HepG2 (cell line): Measurements from ENCODE around the gene PEX14. TPM values are rescaled to one million over a fixed set of nuclear protein-coding genes. Genes with fewer than 3 reads are reported as not detected.
"Not testable (repeated sequence)": the region's sequence is repeated elsewhere in the genome, so short reads cannot be mapped to it uniquely, and the experiment has no call there.

Experiments used
- ATAC-seq: fragments of 200-7000 bp; cut with Tn5 transposase; 3 replicates; pipeline ENCODE4 v1.9.1; 2020; ENCODE audit warnings: mild to moderate bottlenecking, moderate library complexity
- BruUV-seq: library from RNA; stranded (reverse); fragments of 400-500 nt; replicated peaks from 2 replicates; lab custom pipeline; 2021; lab: Mats Ljungman, UMichigan
- CTCF ChIA-PET: fragments of 300-600 bp; formaldehyde crosslinking; extraction: SDS; loops from one replicate; lab custom pipeline; 2021; ENCODE audit warnings: low total read pairs, inconsistent platforms, low intra/inter-chr PET ratio; lab: Yijun Ruan, JAX
- POLR2A ChIA-PET: fragments of 350-600 bp; sonication (Branson Sonifier 250); formaldehyde crosslinking; loops from one replicate; lab custom pipeline; 2020; ENCODE audit warnings: antibody characterized with exemption, inconsistent platforms; lab: Yijun Ruan, JAX
- DNase-seq: peaks from one replicate; pipeline ENCODE4 v3.0.0-alpha.2; 2015; ENCODE audit warnings: low spot score
- FAIRE-seq: peaks from 3 replicates; lab custom pipeline; 2011; peaks lifted over from hg19 to GRCh38; lab: Jason Lieb, UNC
- H2AFZ ChIP-seq: one replicate; pipeline ENCODE4 v1.6.1; 2011; ENCODE audit warnings: low read length, inconsistent platforms
- H3K27ac ChIP-seq: fragments of 300-600 bp; 3 replicates; pipeline ENCODE4 v1.8.0; 2011; ENCODE audit warnings: mixed run types, mild to moderate bottlenecking, mixed read lengths, low read length, inconsistent platforms; ENCODE audit not compliant: insufficient read depth; ENCODE audit errors: extremely low read length
- H3K27me3 ChIP-seq, 2 experiments: fragments of 200-600 bp in 1 of 2; 2 replicates in 1 of 2; 3 replicates in 1 of 2; pipeline versions ENCODE4 v1.6.0 to v1.8.0; 2011; ENCODE audit warnings: low read length in 2 of 2, mild to moderate bottlenecking in 2 of 2, moderate library complexity in 2 of 2, inconsistent platforms in 1 of 2; ENCODE audit not compliant: insufficient read depth in 2 of 2, control insufficient read depth in 1 of 2
- H3K36me3 ChIP-seq, 2 experiments: fragments of 200-600 bp in 1 of 2; replicated peaks in 1 of 2; 2 replicates in 1 of 2; 3 replicates in 1 of 2; pipeline versions ENCODE4 v1.5.1 to v1.8.0; 2011; ENCODE audit warnings: low read length in 2 of 2, inconsistent platforms in 1 of 2; ENCODE audit not compliant: insufficient read depth in 2 of 2, control insufficient read depth in 1 of 2
- H3K4me1 ChIP-seq: 2 replicates; pipeline ENCODE4 v1.5.1; 2012; ENCODE audit warnings: low read length, inconsistent platforms; ENCODE audit not compliant: insufficient read depth
- H3K4me2 ChIP-seq: 2 replicates; pipeline ENCODE4 v1.6.0; 2011; ENCODE audit warnings: low read depth, low read length, inconsistent platforms
- H3K4me3 ChIP-seq, 3 experiments: fragments of 200-600 bp in 1 of 3; sonication (generic), shearing (Covaris generic) in 1 of 3; replicated peaks in 1 of 3; 2 replicates each; pipeline ENCODE4 v1.5.1; 2011 to 2016; ENCODE audit warnings: low read length in 3 of 3, inconsistent platforms in 2 of 3, low read depth in 2 of 3, mild to moderate bottlenecking in 2 of 3, control low read depth in 1 of 3, mixed read lengths in 1 of 3; ENCODE audit not compliant: insufficient read depth in 1 of 3
- H3K79me2 ChIP-seq: one replicate; pipeline ENCODE4 v1.6.1; 2011; ENCODE audit warnings: low read length, inconsistent platforms; ENCODE audit not compliant: insufficient read depth
- H3K9ac ChIP-seq: 2 replicates; pipeline ENCODE4 v1.6.0; 2011; ENCODE audit warnings: mild to moderate bottlenecking, low read depth, low read length, inconsistent platforms; ENCODE audit not compliant: insufficient read depth
- H3K9me3 ChIP-seq: 2 replicates; pipeline ENCODE4 v1.5.1; 2012; ENCODE audit warnings: mild to moderate bottlenecking, low read length
- H4K20me1 ChIP-seq: 2 replicates; pipeline ENCODE4 v1.6.0; 2011; ENCODE audit warnings: inconsistent platforms, mild to moderate bottlenecking, low read length, moderate library complexity; ENCODE audit not compliant: insufficient read depth
- NFKB2 ChIP-seq: sonication (generic); formaldehyde crosslinking; IDR thresholded peaks from 2 replicates; pipeline ENCODE4 v1.4.0; 2020; ENCODE audit warnings: missing genetic modification reagents, borderline replicate concordance
- SNAPC4 ChIP-seq: sonication (generic); formaldehyde crosslinking; IDR thresholded peaks from 2 replicates; pipeline ENCODE4 v1.4.0; 2020; ENCODE audit warnings: mild to moderate bottlenecking, missing genetic modification reagents
- ZMYM4 ChIP-seq: sonication (generic); formaldehyde crosslinking; IDR thresholded peaks from 2 replicates; pipeline ENCODE4 v1.8.1; 2023; ENCODE audit warnings: mild to moderate bottlenecking, missing genetic modification reagents
- ZNF670 ChIP-seq: sonication (generic); formaldehyde crosslinking; IDR thresholded peaks from 2 replicates; pipeline ENCODE4 v1.8.0; 2022; ENCODE audit warnings: mild to moderate bottlenecking, missing genetic modification reagents, borderline replicate concordance
- ZNF737 ChIP-seq: sonication (generic); formaldehyde crosslinking; IDR thresholded peaks from 2 replicates; pipeline ENCODE4 v1.5.0; 2020; ENCODE audit warnings: missing genetic modification reagents, mild to moderate bottlenecking, borderline replicate concordance
- ZNF816 ChIP-seq: sonication (generic); formaldehyde crosslinking; IDR thresholded peaks from 2 replicates; pipeline ENCODE4 v1.8.0; 2022; ENCODE audit warnings: missing genetic modification reagents, mild to moderate bottlenecking, borderline replicate concordance
- WGBS: methylation state at CpG from one replicate; pipeline ENCODE4 v1.1.6; 2017; ENCODE audit warnings: low lambda C conversion rate; 5-methylcytosine and 5-hydroxymethylcytosine counted together
- in situ Hi-C: cut with HindIII; loops from 2 replicates; pipeline ENCODE4 v1.10.0; 2017; ENCODE audit warnings: low pct_unique_long_range_greater_than_20kb; ENCODE audit not compliant: extremely low pct_ligation_motif_present
- intact Hi-C: fragments of 100-400 bp; cut with micrococcal nuclease; formaldehyde crosslinking; loops from one replicate; pipeline ENCODE4 v1.10.0; 2022; ENCODE audit not compliant: unreplicated experiment
- polyA plus RNA-seq, 8 experiments: library from polyadenylated mRNA; depleted of rRNA in 3 of 8; stranded (reverse) in 7 of 8; unstranded in 1 of 8; fragments of >200 nt; fragmentation: Illumina TruSeq in 4 of 8; extraction: Trizol in 4 of 8; gene quantifications; 2 replicates each; pipeline versions ENCODE4 v1.2.1 to v1.2.3, GENCODE V29; 2011 to 2016; ENCODE audit warnings: low read depth in 4 of 8, missing spikeins in 1 of 8, mixed read lengths in 1 of 8; ENCODE audit not compliant: insufficient read depth in 1 of 8
- total RNA-seq, 5 experiments: library from RNA; depleted of rRNA; stranded (reverse); fragments of >200 nt; fragmentation: Illumina TruSeq; extraction: Trizol; gene quantifications; 2 replicates each; pipeline ENCODE4 v1.2.3, GENCODE V29; 2016; ENCODE audit warnings: low read depth in 1 of 5

PEX14 gene
- total and polyA plus RNA-seq, 2 of the 13 experiments (the other 11 are each of a cell fraction or from before 2014, with no cell fraction given): 6.5 to 9.9 TPM

- peak overlapping the region; percentile 88 to 93 (median 88); a peak in 5 of 6 replicates for H3K4me3 ChIP-seq
- POLR2A ChIA-PET: not testable (repeated sequence)
- H3K79me2 ChIP-seq: peaks cover 41% of the 10 kb centered on the region
These were observed 489 bp upstream of the PEX14 start for GRCh38 chr1:10474309-10474612.

More at GRCh38 chr1:10474309-10474612, 489 bp upstream of the PEX14 start:
- in situ Hi-C loops (loop anchor here (10.0 kb wide), 1 partner anchor 89 kb away; no protein-coding TSS in a partner anchor), intact Hi-C loops (loop anchor here (5.0 kb wide), 1 partner anchor 42 kb away; the partner anchor contains the start of gene CENPS)
- DNase-seq, H3K27me3 ChIP-seq, ATAC-seq, H4K20me1 ChIP-seq, H2AFZ ChIP-seq, H3K9me3 ChIP-seq, CTCF ChIA-PET, H3K36me3 ChIP-seq, FAIRE-seq, BruUV-seq: not testable (repeated sequence)
- H3K27ac ChIP-seq: peak overlapping the region; percentile 71
- peak overlapping the region; percentile 70 for H3K4me2 ChIP-seq
- TF ChIP-seq ZNF816 (CRISPR knock-in tag) (peak; percentile 5; the same call in 1 of the 2 replicates), SNAPC4 (CRISPR knock-in tag) (peak; percentile 19; the same call in 1 of the 2 replicates), ZNF737 (CRISPR knock-in tag) (0 out of 2 replicates have a peak, but pooled peaks have one; percentile 23), ZMYM4 (CRISPR knock-in tag) (0 out of 2 replicates have a peak, but pooled peaks have one; percentile 2), ZNF670 (CRISPR knock-in tag) (0 out of 2 replicates have a peak, but pooled peaks have one; percentile 29), NFKB2 (CRISPR knock-in tag) (peak; percentile 11; the same call in 1 of the 2 replicates)
- H3K4me1 ChIP-seq: peaks cover 45% of the 10 kb centered on the region
- 82% methylated on average over 10 of the region's 10 CpGs for WGBS
- H3K9ac ChIP-seq: peak overlapping the region; percentile 78
